ENCODE results near the gene ADAMTS13.
"Not testable (repeated sequence)": the region's sequence is repeated elsewhere in the genome, so short reads cannot be mapped to it uniquely, and the experiment has no call there.

ADAMTS13 gene

DNA sequence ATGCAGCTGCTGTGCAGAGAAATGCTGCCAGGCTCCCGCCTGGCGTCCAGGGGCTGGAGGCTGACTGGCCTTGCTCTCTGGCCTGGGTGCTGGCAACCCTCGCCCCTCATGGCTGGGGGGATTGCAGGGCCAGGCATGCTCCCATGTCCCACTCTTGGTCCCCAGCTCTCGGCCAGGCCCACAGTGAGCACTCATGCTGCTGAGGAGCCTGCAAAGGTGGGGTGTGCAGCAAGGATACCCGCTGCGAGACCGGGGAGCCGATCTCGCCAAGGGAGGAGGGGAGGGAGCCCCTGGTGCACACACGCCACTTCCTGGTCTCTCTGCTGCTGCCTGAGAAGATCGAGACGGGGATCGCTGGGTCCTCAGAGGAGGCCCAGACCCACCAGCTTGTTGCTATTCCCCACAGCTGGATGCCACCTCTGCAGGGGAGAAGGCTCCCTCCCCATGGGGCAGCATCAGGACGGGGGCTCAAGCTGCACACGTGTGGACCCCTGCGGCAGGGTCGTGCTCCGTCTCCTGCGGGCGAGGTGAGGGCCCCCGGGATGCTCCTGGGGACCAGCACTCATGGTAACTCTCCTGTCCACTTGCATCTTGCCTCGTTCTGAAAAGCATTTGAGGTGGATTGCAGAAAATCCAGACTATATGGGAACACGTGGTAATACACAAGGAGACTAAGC lies 23.3 kb downstream of the ADAMTS13 start:
- H3K36me3 ChIP-seq (ENCODE audit: insufficient read depth), result no peaks in the 10 kb centered on the region
- no peaks in the 10 kb centered on the region for H4K20me1 ChIP-seq (ENCODE audit: insufficient read depth)
- H3K27me3 ChIP-seq (ENCODE audit: insufficient read depth, low read depth), result peaks cover 93% of the 10 kb centered on the region
- no peak overlapping the region for H2AFZ ChIP-seq (ENCODE audit: low read depth)
- no peaks in the 10 kb centered on the region for H3K79me2 ChIP-seq (ENCODE audit: insufficient read depth, low read depth)
- no peak overlapping the region for H3K4me3 ChIP-seq (IDR thresholded peaks at IDR 0.05; ENCODE audit: insufficient read depth, low read depth, low read length)
- no peak overlapping the region for H3K27ac ChIP-seq
- no peak overlapping the region for H3K4me2 ChIP-seq
- H3K4me1 ChIP-seq (ENCODE audit: low read depth, poor library complexity, severe bottlenecking), result no peaks in the 10 kb centered on the region
- no peak overlapping the region for H3K9ac ChIP-seq
- TF ChIP-seq, protein P1, sequence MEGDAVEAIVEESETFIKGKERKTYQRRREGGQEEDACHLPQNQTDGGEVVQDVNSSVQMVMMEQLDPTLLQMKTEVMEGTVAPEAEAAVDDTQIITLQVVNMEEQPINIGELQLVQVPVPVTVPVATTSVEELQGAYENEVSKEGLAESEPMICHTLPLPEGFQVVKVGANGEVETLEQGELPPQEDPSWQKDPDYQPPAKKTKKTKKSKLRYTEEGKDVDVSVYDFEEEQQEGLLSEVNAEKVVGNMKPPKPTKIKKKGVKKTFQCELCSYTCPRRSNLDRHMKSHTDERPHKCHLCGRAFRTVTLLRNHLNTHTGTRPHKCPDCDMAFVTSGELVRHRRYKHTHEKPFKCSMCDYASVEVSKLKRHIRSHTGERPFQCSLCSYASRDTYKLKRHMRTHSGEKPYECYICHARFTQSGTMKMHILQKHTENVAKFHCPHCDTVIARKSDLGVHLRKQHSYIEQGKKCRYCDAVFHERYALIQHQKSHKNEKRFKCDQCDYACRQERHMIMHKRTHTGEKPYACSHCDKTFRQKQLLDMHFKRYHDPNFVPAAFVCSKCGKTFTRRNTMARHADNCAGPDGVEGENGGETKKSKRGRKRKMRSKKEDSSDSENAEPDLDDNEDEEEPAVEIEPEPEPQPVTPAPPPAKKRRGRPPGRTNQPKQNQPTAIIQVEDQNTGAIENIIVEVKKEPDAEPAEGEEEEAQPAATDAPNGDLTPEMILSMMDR (conservative IDR thresholded peaks at IDR 0.05; ENCODE audit: low read depth, low read length), result no peak

DNA sequence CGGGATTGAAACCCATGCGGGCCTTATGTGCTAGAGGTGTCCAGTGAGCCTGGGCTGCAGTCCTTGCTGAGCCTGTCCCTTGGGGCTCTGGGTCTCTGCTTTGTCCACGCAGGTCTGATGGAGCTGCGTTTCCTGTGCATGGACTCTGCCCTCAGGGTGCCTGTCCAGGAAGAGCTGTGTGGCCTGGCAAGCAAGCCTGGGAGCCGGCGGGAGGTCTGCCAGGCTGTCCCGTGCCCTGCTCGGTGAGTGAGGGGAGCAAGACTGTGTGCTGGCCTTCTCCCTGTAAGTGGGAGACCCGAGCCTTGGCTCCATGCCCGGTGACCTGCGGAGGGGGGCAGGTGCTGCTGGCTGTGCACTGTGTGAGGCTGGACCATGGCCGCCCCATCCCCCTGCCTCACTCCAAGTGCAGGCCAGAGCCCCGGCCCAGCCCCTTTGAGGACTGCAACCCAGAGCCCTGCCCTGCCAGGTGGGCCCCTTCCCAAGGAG lies 26.4 kb downstream of the ADAMTS13 start:
- Histone ChIP-seq H3K27me3 (ENCODE audit: insufficient read depth, low read depth) (peaks cover 84% of the 10 kb centered on the region), H3K79me2 (ENCODE audit: insufficient read depth, low read depth) (no peaks in the 10 kb centered on the region), H4K20me1 (ENCODE audit: insufficient read depth) (no peaks in the 10 kb centered on the region), H3K4me1 (ENCODE audit: low read depth, poor library complexity, severe bottlenecking) (no peaks in the 10 kb centered on the region), H3K27ac (no peak overlapping the region), H3K36me3 (ENCODE audit: insufficient read depth) (no peaks in the 10 kb centered on the region), H3K4me2 (no peak overlapping the region), H3K4me3 (IDR thresholded peaks at IDR 0.05; ENCODE audit: insufficient read depth, low read depth, low read length) (no peak overlapping the region), H2AFZ (ENCODE audit: low read depth) (no peak overlapping the region), H3K9ac (no peak overlapping the region)
- TF ChIP-seq, protein P1 (conservative IDR thresholded peaks at IDR 0.05; ENCODE audit: low read depth, low read length), result no peak

DNA sequence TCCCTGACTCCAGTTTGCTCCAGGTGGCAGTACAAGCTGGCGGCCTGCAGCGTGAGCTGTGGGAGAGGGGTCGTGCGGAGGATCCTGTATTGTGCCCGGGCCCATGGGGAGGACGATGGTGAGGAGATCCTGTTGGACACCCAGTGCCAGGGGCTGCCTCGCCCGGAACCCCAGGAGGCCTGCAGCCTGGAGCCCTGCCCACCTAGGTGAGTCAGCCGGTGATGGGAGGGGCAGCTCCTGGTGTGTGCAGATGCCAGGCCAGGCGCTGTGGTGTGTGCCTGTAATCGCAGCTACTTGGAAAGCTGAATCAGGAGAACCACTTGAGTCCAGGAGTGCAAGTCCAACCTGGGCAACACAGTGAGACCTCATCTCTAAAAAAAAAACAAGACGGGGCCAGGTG lies 27.6 kb downstream of the ADAMTS13 start:
- Histone ChIP-seq H3K4me1 (ENCODE audit: low read depth, poor library complexity, severe bottlenecking) (no peaks in the 10 kb centered on the region), H2AFZ (ENCODE audit: low read depth) (no peak overlapping the region), H3K27me3 (ENCODE audit: insufficient read depth, low read depth) (peaks cover 84% of the 10 kb centered on the region), H3K4me2 (no peak overlapping the region), H3K27ac (no peak overlapping the region), H3K36me3 (ENCODE audit: insufficient read depth) (no peaks in the 10 kb centered on the region), H3K4me3 (IDR thresholded peaks at IDR 0.05; ENCODE audit: insufficient read depth, low read depth, low read length) (no peak overlapping the region), H3K9ac (no peak overlapping the region), H4K20me1 (ENCODE audit: insufficient read depth) (no peaks in the 10 kb centered on the region), H3K79me2 (ENCODE audit: insufficient read depth, low read depth) (no peaks in the 10 kb centered on the region)
- TF ChIP-seq, protein P1 (conservative IDR thresholded peaks at IDR 0.05; ENCODE audit: low read depth, low read length), result no peak

DNA sequence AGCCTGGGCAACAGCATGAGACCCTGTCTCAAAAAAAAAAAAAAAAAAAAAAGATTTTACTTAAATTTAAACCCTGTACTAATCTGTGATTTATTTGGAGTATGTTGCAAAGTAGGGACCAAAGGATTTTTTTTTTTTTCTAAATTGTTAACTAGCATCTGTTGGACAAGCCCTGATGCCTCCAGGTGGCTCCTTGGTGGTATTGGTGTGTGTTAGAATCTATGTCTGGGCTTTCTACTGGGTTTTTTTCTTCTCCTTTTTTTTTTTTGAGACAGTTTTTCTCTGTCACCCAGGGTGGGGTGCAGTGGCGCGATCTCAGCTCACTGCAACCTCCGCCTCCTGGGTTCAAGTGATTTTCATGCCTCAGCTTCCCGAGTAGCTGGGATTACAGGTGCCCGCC lies 29.7 kb downstream of the ADAMTS13 start:
- not testable (repeated sequence) for H3K4me1 ChIP-seq (ENCODE audit: low read depth, poor library complexity, severe bottlenecking); H3K9ac ChIP-seq

DNA sequence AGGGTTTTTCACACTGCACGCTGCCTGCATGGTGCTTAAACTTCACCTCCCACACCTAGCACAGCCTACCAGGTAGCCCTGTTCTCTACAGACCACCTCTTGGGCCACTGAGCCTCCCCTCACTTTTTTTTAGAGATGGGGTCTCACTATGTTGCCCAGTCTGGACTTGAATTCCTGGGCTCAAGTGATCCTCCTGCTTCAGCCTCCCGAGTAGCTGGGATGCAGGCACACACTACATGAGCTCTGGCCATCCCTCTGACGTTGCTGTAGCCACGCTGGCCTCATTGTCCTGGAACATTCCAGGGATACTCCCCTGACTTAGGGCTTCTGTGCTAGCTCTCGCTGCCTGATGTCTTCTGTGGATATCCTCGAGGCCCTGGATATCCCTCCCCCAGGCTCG lies 30.4 kb downstream of the ADAMTS13 start:
- Histone ChIP-seq H3K27me3 (ENCODE audit: insufficient read depth, low read depth) (peaks cover 80% of the 10 kb centered on the region), H3K4me3 (IDR thresholded peaks at IDR 0.05; ENCODE audit: insufficient read depth, low read depth, low read length) (no peak overlapping the region)

More for the DNA sequence above, 29.7 kb downstream of the ADAMTS13 start:
- not testable (repeated sequence) for H3K27ac ChIP-seq; H2AFZ ChIP-seq (ENCODE audit: low read depth); H4K20me1 ChIP-seq (ENCODE audit: insufficient read depth); H3K4me3 ChIP-seq (IDR thresholded peaks at IDR 0.05; ENCODE audit: insufficient read depth, low read depth, low read length); H3K36me3 ChIP-seq (ENCODE audit: insufficient read depth); H3K4me2 ChIP-seq; H3K79me2 ChIP-seq (ENCODE audit: insufficient read depth, low read depth)
- H3K27me3 ChIP-seq (ENCODE audit: insufficient read depth, low read depth), result peaks cover 81% of the 10 kb centered on the region

More for the DNA sequence above, 30.4 kb downstream of the ADAMTS13 start:
- TF ChIP-seq, protein P1 (conservative IDR thresholded peaks at IDR 0.05; ENCODE audit: low read depth, low read length), result no peak
- Histone ChIP-seq H2AFZ (ENCODE audit: low read depth) (no peak overlapping the region), H4K20me1 (ENCODE audit: insufficient read depth) (no peaks in the 10 kb centered on the region), H3K36me3 (ENCODE audit: insufficient read depth) (no peaks in the 10 kb centered on the region), H3K27ac (no peak overlapping the region), H3K4me2 (no peak overlapping the region), H3K9ac (no peak overlapping the region), H3K79me2 (ENCODE audit: insufficient read depth, low read depth) (no peaks in the 10 kb centered on the region), H3K4me1 (ENCODE audit: low read depth, poor library complexity, severe bottlenecking) (no peaks in the 10 kb centered on the region)
